NCI-H82 treated with DMSO at 0.1 percent for 48 hours (cell line): ENCODE data around the gene IL1R1.
"Not testable (repeated sequence)": the region's sequence is repeated elsewhere in the genome, so short reads cannot be mapped to it uniquely, and the experiment has no call there.

Experiments
- DNase-seq: peaks from one replicate; lab custom pipeline; 2025; ENCODE audit not compliant: unreplicated experiment; lab: John Stamatoyannopoulos, UW

IL1R1 gene

DNA sequence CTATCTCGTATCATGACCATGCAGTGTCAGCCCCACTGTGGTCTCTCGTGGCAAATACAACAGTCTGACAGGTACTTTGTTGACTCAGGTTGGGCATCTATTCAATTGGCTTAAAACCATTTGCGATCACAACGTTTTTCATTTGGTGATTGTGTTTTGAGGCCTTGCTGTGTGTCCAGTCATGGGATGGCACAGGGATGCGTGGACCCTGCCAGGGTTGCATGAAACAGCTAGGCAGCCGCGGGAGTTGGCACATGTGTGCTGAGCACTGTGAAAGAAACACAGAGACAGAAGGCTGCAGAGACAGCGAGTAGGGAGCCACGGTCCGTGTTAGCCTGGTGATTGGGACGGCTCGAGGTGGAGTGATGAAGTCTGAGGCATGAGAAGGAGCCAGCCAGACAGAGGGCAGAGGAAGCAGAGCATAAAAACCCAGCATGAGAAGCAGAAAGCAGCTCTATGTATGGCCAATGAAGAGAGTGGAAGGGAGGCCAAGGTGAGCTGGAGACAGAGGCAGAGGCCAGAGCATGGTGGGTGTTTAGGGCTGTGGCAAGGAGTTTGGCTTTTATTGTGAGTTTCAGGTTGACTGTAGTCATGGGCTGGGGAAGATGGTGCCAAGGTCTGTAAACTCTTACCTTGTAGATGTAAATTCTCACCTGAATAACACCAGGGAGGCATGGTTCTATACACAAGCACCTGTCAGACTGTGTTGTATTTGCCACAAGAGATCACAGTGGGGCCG is 31.8 kb upstream of the IL1R1 start:
- no peak for DNase-seq

DNA sequence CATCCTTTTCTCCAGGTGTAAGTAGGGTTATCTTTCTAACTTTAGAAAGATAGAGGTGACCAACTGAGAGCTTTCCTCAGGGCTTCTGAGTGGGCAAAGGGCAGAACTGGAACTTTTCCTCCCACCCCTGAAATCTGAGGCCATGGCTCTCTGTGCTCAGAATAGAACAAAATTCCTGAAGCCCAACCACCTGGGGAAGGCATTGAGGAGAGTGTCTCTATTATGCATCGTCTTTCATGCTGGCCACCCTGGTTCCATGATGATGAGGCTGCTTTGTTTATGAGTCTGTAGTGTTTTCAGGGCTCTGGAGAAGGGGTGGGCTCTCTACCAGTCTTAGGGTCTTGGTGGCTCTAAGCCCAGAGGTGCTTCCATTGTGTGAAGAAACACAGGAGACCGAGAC is 30.7 kb upstream of the IL1R1 start:
- DNase-seq: no peak

DNA sequence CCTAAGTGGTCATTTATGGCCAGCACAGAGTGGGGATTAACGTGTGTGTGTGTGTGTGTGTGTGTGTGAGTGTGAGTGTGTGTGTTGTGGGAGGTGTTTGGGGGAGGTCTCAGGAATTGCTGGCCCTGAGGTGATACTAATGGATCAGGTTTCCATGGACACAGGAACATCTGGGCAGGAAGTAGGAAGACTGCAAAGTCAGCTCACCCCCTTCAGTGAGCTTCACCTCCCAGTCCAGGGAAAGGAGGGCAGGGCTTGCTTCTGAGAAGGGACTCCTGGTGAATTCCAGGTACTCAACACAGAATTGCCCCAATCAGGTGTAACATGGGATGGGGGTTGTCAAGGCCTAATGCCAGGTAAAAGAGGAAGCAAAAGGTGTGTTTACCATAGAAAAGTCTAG is 30.3 kb upstream of the IL1R1 start:
- no peak for DNase-seq

DNA sequence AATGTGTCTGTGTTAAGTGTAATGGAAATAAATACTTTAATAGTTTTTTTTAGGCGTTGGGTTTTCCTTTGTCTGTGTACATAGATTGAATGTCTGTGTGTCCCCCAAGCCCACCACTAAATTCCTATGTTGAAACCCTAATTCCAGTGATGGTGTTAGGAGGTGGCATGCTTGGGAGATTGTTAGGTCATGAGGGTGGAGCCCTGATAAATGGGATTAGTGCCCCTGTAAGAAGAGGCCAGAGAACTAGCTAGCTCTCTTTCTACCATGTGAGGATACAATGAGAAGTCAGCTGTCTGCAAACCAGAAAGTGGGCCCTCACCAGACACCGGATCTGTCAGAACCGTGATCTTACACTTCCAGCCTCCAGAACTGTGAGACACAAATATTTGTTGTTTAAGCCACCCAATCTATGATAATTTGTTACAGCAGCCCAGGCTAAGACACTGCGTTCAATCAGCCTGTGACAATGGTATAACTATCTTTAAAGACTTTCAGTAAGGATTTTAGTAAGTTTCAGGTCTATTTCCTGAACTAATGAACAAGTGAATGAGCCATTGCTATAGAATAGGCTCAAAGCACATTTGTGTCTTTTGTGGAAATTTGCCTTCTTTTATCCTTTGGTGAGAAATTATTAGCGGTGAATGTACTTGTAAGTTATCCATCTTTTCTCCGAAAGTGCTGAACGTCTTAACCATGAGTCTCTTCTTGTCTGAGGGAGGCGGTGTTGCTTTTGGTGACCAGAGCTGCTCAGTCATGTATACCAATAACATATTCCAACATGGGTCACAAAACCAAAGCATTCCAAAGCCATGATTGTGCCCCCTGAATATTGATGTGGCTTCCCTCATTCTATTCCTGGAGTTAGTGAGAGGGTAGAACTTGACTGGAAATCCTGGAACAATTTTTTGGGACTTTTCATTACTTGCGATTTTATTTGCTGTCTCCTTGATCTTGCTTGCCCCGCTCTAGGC is 29.6 kb upstream of the IL1R1 start:
- DNase-seq: no peak

DNA sequence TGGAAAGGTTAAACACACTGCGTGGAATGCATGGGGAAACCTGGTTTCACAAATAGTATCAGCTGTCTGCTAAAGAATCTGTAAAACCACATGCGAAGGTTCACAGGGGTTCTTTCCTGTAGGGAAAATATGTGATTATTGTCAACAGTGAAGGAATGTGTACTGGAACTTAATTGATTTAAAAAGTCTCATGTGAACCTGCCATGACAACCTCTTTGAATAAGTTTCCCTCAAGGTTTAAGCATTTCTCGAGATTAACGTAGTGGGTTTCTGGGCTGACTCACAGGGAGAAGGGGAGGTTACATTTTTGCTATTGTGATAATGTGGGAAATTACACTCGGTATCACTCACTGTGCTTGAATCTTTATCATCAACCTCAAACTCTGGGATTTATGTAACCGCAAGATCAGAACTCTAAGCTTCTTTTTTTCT is 28.2 kb upstream of the IL1R1 start:
- DNase-seq: no peak

DNA sequence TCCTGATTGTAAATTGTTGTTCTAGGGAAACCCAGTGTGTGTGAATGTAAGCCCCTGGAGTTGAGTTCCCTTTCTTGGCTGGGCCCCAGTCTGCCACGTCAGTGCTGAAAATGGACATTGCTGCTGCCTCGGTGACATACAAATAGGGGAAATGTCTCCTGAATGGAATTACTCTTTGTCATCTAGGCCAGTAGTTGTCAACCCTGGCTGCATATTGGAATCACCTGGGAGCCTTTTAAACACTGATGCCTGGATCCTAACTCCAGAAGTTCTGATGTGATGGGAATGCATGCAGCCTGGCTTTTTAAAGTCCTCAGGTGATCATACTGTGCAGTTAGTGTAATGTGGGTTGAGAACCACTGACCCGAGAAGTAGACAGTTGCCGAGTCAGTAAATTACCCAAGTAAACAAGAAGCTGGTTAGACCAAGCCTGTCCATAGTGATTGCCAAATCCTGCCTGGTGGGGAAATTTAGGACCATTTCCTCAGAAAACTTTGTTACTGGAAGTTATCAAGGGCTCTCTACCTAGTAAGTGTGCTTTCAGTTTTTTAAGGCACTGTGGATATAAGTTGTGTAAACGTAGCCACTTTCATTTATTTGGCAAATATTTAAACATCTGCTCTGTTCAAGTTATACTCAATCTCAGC is 27.6 kb upstream of the IL1R1 start:
- no peak for DNase-seq

DNA sequence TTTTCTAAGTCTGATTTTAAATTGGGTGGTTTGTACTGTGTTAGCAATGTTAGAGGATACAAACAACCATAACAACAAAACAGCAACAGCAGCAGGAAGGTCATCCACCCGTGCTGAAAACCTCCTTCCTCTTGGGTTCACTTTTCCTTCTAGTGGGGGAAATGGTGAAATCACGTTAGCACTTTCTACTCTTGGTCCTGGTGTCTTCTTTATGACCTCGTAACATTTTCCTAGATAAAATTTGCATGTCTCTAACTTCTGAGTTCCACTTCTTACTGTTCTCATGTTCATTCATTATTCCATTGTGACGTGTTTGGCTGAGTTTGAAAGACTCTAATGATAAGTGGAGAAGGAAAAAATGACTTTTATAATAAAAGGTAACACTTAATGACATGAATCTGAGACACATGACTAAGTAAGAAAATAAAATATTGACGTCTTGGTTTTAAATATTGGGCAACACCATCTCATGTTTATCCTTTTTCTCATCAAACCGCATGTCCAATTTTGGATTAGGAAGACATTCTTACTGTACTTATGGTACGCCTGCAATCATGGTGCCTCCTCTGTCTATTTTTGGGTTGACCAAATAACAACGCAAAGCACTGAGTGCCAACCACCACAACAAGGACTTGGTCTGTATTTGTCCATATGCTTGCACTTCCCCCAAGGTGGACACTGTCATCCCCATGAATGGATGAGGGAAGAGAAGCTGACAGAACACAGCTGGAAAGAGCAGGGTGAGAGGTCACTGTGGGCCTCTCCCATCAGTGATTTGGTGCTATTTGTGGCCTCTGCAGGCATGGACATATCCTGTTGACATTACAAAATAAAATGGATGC is 25.7 kb upstream of the IL1R1 start:
- no peak for DNase-seq

DNA sequence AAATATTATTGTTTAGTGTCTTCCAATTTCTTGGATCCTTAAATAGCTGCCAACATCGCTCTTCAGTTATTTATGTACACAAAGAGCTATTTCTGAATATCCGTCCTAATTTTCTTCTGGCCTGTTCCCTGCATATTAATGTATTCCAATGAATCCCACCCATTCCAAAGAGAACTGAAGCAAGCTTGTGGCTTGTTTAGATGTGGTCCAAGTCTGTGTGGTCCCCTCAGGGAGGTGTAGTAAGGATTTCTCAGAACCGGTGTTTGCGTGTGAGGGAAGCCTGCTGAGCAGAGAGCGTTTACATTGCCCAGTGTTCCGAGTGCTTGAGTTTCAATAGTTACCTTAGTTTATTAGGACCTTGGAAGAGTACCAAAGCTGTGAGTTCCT is 25.1 kb upstream of the IL1R1 start:
- DNase-seq: no peak

DNA sequence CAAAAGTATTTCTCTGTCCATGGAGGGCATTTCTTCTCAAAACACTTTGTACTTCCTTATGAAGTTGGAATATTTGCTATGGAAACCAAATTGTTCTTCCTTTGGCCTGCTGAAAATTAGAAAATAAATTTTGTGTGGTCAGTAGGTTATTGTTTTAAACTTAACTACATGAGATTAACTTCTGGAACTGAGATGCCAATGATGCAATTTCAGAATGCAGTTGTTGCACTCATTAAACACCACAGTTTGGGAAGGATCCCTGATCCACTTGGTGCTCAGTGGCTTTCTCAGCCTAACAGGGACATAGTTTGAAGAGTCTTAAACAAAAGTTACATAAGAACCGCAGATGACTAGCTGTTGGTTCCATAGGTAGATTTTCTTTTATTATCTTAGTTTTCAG is 23.3 kb upstream of the IL1R1 start:
- DNase-seq: no peak

DNA sequence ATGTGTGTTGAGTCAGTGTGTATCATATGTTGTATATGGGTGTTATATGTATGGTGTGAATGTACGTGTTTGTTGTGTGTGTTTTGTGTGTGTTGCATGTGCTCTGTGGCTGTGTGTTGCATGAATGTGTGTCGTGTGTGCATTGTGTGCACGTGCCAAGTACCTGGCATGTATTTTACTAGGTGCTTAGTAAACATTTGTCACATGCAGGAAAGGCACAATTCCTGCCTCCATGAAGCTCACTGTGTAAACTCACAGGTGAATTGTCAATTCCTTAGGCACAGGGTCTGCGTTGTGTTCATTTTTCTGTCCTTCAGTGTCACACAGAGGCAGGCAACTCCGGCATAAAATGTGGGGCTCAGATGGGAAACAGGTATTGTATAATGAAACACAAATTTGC is 22.3 kb upstream of the IL1R1 start:
- DNase-seq: no peak

DNA sequence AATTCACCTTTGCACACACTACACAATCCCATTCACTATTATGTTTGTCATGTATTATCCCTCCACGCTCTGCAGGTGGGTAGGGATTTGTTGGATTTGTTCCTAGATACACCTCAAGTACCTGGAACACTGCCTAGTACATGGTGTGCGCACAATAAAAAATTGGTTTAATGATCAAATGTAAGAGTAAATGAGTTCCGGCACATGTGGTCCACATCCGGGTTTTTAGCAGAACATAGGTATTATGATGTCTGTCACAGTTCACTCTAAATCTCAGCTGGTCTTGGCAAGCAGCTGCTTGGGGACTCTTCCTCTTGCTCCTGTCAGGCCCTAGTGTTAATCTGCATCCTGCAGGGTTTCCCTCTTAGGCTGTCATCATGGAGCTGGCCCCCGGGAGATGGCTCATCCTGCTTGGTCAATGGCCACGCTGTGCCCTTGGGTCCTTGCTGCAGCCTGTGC is 21.8 kb upstream of the IL1R1 start:
- DNase-seq: no peak

DNA sequence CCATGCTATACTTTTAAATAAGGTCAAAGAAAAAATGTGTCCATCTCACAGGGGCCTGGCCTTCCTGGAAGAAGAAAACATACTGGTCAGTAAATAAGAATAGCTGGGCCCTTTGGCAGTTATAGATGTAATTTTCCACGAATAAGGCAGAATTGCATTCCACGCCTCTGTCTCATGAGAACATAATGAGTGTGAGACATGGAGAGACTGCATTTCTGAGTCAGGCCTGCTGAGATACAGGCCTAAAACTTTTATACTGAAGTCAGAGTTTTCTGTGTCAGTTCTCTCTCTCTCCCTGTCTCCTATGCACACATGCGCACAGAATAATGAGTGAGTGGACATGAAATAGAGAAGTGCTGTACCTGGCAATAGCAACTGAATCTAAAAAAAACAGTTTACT is 20.4 kb upstream of the IL1R1 start:
- DNase-seq: no peak

DNA sequence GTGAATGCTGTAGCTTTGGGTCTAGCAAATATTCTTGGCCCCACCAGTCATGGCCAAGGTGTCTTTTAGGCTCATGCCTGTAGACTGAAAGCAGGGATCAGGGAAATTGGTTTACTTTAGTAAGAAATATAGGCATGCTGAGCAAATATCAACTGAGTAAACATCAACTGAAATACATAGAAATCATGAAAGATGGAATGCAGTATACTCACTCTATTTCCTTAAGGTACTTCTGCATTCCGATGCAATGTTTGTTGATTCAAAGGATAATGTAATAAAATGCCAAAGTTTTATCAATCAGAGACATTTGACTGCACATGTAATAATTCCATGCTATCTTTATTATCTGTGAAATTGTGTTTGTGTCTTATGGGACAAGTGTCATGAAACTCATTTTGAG is 19.6 kb upstream of the IL1R1 start:
- no peak for DNase-seq

DNA sequence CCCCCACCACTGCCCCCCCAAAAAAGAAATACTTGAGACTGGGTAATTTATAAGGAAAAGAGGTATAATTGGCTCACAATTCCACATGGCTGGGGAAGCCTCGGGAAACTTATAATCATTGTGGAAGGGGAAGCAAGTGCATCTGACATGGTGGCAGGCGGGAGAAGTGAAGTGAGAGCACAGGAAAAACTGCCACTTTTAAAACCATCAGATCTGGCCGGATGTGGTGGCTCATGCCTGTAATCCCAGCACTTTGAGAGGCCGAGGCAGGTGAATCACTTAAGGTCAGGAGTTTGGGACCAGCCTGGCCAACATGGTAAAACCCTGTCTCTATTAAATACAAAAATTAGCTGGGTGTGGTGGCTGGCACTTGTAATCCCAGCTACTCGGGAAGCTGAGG is 18.1 kb upstream of the IL1R1 start:
- not testable (repeated sequence) for DNase-seq

DNA sequence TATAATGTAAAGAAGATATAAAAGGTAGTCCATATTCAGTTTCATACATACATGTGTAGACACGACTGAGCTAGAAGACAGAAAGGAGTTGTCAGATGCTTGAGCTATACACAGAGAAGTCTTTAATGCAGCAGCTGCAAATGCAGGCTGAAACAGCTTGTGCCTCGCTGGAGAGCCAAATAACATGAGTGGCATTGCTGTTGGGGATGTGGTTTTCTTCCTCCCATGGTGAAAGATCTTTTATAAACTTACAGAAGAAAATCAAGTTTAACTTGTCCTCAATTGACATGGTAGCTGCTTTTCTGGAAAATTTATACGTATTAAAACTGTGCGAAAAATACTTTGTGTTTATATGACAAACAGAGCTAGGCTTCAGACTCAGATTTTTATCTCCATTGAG is 16.4 kb upstream of the IL1R1 start:
- no peak for DNase-seq

DNA sequence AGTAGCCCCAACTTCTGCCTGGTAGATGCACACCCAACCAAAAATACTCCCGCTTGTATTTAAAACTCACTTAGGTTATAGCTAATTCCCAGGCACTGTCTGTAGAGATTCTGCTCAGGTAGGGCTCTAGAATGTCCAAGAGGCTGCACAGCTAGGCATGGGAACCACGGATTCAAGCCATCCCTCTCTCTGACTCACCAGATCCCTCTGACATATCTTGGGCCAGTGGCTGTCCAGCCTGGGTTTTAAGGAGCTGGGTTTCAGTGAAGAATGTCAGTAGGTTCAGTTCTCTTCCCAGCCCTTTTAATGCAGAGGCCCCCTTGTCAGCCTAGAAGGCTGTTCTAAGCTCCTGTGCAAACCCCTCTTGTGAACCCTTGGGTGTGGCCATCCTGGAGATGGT is 15.9 kb upstream of the IL1R1 start:
- DNase-seq: no peak

DNA sequence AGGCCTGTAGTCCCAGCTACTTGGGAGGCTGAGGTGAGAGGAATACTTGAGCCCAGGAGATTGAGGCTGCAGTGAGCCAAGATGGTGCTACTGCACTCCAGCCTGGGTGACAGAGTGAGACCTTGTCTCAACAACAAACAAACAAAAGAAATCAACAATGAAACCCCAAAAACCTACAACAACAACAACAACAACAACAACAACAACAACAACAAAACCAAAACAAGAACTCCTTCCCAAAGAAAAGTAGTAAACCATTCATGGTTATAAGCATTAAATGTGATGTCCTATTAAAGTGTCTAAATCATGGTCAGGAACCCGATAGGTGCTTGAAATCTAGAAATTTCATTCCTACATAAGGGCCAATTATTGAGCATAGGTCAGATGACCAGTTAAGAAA is 13.5 kb upstream of the IL1R1 start:
- no peak for DNase-seq

DNA sequence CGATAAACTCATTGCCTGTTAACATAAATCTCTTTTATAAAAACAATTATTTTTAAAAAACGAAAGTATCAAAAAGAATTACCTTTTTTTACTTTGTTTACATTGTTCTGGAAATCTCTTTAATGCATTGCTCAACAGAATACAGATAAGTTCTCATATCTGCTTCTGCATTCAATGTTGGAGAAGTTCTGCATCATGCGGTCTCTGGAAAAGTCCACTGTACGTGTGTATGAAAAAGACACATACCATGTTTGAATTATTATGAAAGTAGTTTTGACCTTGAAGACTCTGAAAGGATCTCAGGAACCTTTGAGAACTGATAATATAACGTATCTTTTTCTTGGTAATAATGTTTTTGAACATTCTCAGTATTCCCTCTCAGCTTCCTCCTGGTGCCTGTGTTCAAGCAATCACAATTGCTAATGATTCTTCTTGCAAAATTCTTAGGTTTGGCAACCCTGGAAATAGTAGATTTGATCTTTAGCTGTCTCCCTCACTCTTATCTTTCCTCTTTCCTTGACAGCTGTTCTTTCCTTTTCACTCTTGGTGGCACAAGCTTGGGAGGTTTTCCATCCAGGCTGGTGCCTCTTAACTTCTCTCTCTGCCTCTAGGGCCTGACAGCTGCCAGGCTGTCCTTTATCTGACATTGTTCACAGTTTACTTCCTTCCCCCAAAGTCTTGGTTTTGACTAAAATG is 12.4 kb upstream of the IL1R1 start:
- no peak for DNase-seq

DNA sequence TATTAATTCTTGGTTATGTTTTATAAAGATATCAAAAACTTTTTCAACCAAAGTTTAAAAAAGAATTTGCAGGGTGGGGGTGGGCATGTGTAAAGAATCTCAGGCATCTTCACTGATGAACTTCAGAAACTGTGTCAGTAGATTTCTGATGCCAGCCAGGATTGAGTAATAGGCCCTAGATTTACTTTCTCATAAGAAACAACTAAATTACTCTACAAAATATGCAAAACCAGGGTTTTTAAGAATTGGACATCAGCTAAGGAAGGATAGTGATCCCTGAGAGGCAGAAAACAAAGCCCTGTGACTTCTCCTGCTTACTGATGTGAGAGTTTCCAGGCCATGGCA is 11.9 kb upstream of the IL1R1 start:
- no peak for DNase-seq

DNA sequence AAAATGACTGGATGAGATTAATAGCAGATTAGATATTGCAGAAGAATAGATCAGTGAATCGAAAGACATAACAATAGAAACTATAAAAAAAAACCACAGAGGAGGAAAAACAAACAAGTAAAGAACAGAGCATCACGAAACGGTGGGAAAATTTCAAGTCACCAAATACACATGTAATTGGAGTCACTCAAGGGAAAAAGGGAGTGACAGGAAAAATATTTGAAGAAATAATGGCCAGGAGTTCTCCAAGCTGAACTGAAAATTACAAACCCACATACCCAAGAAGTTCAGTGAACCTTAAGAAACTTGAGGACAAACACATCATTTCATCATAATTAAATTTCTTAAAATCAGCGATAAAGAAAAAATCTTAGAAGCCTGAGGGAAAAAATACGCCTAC is 11.0 kb upstream of the IL1R1 start:
- DNase-seq: no peak
